Fibroblast of peridontal ligament (primary cell): ENCODE results near the gene OST4.

Experiments used
- DNase-seq: peaks from one replicate; pipeline ENCODE4 v3.0.0-alpha.2; 2010; ENCODE audit errors: extremely low read depth

The OST4 gene

DNA sequence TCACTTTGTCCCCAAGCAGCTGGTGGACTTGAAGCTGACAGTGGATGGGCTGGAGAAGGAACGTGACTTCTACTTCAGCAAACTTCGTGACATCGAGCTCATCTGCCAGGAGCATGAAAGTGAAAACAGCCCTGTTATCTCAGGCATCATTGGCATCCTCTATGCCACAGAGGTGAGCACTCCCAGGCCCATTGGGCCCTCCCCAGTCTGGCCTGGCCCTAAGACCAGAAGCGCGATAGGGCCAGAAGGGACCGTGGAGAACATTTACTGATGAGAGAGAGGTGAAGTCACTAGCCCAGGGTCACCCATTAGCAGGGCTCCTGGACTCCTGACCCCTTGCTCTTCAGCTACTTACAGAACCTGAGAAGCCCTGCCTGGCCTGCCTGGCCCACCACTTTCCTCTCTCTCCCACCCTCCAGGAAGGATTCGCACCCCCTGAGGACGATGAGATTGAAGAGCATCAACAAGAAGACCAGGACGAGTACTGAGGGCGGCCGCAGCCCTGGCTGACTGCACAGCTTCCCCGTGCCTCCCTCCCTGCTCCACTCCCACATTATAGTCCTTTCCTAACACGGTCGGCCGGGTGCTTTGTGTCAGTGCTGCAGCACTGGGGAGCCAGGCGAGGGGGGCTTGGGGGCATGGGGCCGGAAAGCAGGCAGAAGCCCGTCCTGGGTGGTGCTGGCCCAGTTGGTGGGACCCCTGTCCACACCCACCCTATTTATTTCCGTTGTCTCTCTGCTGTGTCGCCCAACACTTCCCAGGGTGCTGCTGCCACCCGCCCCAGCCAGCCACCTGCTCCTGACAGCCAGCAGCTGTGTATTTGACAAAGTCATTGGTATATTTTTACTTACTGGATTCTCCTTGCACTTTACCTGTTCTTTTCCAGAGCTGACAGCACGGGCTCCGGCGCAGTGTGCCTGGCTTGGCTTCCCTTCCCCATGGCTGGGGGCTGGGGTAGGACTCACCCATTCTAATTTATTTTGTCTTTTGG lies 45.3 kb downstream of the OST4 start:
- DNase-seq, result no peak

DNA sequence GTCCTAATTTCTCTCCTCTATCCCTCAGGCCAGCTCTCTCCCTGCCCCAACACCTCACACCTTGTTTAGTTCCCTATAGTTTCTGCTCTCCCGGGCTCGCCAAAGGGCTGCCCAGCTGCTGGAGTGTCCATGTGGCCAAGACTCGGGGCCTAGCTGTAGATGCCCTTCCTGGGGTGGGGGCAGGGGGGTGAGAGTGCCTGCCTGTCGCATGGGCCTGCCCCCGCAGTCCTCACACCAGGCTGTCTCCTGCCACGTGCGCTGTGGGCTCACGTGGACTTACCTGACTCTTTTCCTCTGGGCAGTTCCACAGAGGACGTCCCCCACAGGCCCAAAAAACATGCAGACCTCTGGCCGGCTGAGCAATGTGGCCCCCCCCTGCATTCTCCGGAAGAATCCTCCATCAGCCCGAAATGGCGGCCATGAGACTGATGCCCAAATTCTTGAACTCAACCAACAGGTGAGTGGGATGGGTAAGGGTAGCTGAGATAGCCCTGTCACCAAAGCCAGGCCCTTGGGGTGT lies 46.1 kb downstream of the OST4 start:
- DNase-seq, result no peak

DNA sequence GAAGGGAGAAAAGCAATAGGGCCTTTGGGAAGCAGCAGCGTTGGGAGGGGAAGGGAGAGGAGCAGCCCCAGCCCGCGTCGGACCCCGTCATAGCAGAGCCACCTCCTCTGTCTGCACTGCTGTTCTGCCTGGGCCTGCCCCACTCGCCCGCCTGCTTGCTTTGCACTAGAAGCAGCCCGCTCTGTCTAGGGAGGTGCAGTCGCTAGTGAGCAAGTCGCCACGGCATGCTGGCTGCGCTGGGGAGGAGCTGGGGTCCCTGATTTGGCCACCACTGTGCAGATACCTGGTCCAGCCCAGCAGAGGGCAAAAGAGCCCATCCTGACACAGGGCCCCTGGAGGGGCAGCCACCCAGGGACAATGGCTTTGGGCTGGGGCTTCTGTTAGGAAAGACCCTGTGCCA lies 46.6 kb downstream of the OST4 start:
- no peak for DNase-seq

DNA sequence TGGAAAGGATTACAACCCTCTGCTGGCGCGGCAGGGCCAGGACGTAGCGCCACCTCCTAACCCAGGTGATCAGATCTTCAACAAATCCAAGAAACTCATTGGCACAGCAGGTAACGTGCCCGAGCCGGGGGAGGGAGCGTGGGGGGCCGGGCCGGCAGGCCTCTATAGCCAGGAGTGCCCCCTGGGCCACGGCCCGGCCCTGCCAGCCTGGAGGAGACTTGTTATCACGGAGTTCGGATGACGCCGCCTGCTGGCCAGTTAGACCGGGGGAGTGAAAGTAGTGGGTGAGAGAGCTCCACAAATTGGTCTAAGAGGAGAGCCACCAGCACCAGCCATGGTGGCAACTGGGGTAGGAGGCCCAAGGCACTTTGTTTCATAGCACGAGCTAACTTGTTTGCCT lies 47.3 kb downstream of the OST4 start:
- DNase-seq, result no peak

DNA sequence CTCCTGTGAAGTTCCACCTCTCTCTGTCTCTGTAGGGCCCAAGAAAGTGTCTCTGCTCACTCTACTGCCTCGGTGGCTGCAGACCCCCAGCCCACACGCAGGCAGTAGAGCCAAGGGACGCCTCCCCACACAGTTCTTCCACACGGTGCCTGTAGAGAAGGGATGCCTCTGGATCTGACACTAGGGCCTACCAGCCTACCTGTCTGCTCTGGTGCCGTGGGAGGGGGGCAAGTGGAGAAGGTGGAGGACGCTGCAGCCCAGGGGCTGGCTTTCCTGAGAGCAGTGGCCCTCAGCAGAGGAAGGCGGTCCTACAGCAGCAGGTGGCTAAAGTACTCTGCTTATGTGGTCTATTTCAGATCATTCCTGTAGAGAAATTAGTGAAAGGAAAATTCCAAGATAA lies 47.7 kb downstream of the OST4 start:
- no peak for DNase-seq

DNA sequence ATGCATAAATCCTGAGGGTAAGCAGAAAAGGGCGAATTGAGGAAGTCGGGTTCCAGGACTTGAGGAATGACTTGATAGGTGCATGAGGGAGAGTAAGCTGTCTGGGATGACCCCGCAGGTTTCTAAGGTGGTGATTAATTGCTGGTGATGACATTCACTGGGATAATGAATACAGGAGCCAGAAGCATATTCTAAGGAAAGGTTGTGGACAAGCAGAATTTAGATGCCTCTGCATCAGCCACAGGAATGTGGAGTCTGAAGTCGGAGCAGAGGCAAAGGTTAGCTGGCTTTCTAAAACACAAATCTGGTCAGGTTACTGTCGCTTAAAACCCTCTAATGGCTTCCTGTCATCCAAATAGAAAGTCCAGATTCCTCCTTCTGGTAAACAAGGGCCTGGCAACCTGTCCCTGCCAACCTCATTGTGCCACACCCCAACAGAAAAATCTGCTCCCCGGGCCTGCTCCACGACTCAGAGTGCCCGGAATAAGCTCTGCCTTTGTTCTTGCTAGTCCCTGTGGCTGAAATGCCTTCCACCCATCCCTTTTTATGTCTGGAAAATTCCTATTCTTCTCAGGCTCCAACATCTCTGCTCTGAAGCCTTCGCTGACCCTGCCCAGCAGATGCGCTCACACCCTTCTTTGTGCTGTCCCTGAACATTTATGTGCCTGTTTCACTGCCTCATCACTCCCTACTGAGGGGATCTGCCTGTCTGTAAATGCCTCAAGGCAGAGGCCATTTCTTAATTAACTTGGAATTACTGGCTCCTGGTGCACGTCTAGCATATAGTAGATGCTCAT lies 50.0 kb downstream of the OST4 start:
- no peak for DNase-seq
